Activated T-helper 17 cell treated with anti-CD3 and anti-CD28 coated beads, Interleukin-2, amount 50 U/mL, for 72 hours (primary cell): ENCODE measurements around the gene PNCK. TPM values are rescaled to one million over a fixed set of nuclear protein-coding genes. Genes with fewer than 3 reads are reported as not detected.
A peak's percentile ranks its signal among the peaks of the same experiment; 100 is the strongest.

Experiments
- ATAC-seq: fragments of 150-1000 bp; cut with Tn5 transposase; replicated peaks from 2 replicates; pipeline ENCODE4 v1.10.0; 2021; ENCODE audit warnings: mild to moderate bottlenecking, moderate library complexity
- H3K27ac Mint-ChIP-seq: one replicate; pipeline ENCODE4 v1.8.0; 2022; ENCODE audit warnings: mixed read lengths
- H3K27me3 Mint-ChIP-seq: one replicate; pipeline ENCODE4 v1.8.0; 2022; ENCODE audit warnings: mixed read lengths
- H3K36me3 Mint-ChIP-seq: one replicate; pipeline ENCODE4 v1.8.0; 2022; ENCODE audit warnings: low read depth, mild to moderate bottlenecking, mixed read lengths
- H3K4me1 Mint-ChIP-seq: one replicate; pipeline ENCODE4 v1.8.0; 2022; ENCODE audit warnings: mixed read lengths
- H3K4me3 Mint-ChIP-seq: one replicate; pipeline ENCODE4 v1.8.0; 2022; ENCODE audit warnings: mild to moderate bottlenecking, mixed read lengths
- H3K9me3 Mint-ChIP-seq: one replicate; pipeline ENCODE4 v1.8.0; 2022; ENCODE audit warnings: mixed read lengths
- total RNA-seq, 2 donors: library from RNA; stranded (reverse); gene quantifications; one replicate each; pipeline ENCODE4 v1.2.3, GENCODE V29; 2022

PNCK gene
- total RNA-seq, 2 donors from 2014 or later = 1.6 to 16.7 TPM

GRCh38 chrX:153667956-153668396, 5.6 kb downstream of the PNCK start:
- Mint-ChIP-seq H3K4me3 (peak overlapping the region; percentile 62), H3K4me1 (peaks cover 11% of the 10 kb centered on the region), H3K27ac (peak overlapping the region; percentile 66), H3K27me3 (peaks cover 4% of the 10 kb centered on the region), H3K36me3 (no peaks in the 10 kb centered on the region), H3K9me3 (no peaks in the 10 kb centered on the region)
- ATAC-seq = peak; percentile 85

GRCh38 chrX:153667281-153667955, 6.2 kb downstream of the PNCK start:
- no peaks in the 10 kb centered on the region for H3K27me3 Mint-ChIP-seq
- H3K9me3 Mint-ChIP-seq = no peaks in the 10 kb centered on the region
- H3K36me3 Mint-ChIP-seq = no peaks in the 10 kb centered on the region
- H3K4me1 Mint-ChIP-seq = peaks cover 7% of the 10 kb centered on the region
- ATAC-seq = peak; percentile 21
- peak overlapping the region; percentile 66 for H3K27ac Mint-ChIP-seq
- H3K4me3 Mint-ChIP-seq = peak overlapping the region; percentile 62

GRCh38 chrX:153665726-153666306, 7.8 kb downstream of the PNCK start:
- Mint-ChIP-seq H3K27ac (no peak overlapping the region), H3K36me3 (no peaks in the 10 kb centered on the region), H3K9me3 (no peaks in the 10 kb centered on the region), H3K27me3 (peaks cover 4% of the 10 kb centered on the region), H3K4me1 (peaks cover 7% of the 10 kb centered on the region), H3K4me3 (no peak overlapping the region)
- no peak for ATAC-seq

GRCh38 chrX:153662266-153662665, 11.3 kb downstream of the PNCK start:
- peaks cover 4% of the 10 kb centered on the region for H3K27me3 Mint-ChIP-seq
- no peak for ATAC-seq
- H3K4me1 Mint-ChIP-seq = no peaks in the 10 kb centered on the region
- no peak overlapping the region for H3K27ac Mint-ChIP-seq
- peak overlapping the region; percentile 33 for H3K4me3 Mint-ChIP-seq
- no peaks in the 10 kb centered on the region for H3K36me3 Mint-ChIP-seq
- no peaks in the 10 kb centered on the region for H3K9me3 Mint-ChIP-seq

GRCh38 chrX:153659268-153659667, 14.3 kb downstream of the PNCK start:
- no peaks in the 10 kb centered on the region for H3K9me3 Mint-ChIP-seq
- no peak overlapping the region for H3K27ac Mint-ChIP-seq
- H3K27me3 Mint-ChIP-seq = peaks cover 4% of the 10 kb centered on the region
- no peaks in the 10 kb centered on the region for H3K4me1 Mint-ChIP-seq
- no peak for ATAC-seq
- H3K36me3 Mint-ChIP-seq = no peaks in the 10 kb centered on the region
- no peak overlapping the region for H3K4me3 Mint-ChIP-seq

- Mint-ChIP-seq H3K27me3 (peaks cover 4% of the 10 kb centered on the region), H3K4me1 (no peaks in the 10 kb centered on the region), H3K4me3 (no peak overlapping the region), H3K27ac (no peak overlapping the region), H3K36me3 (no peaks in the 10 kb centered on the region), H3K9me3 (no peaks in the 10 kb centered on the region)
- no peak for ATAC-seq
These were observed 16.5 kb downstream of the PNCK start for GRCh38 chrX:153657161-153657560.

GRCh38 chrX:153653556-153653955, 20.1 kb downstream of the PNCK start:
- H3K27ac Mint-ChIP-seq = no peak overlapping the region
- H3K27me3 Mint-ChIP-seq = no peaks in the 10 kb centered on the region
- no peaks in the 10 kb centered on the region for H3K4me1 Mint-ChIP-seq
- no peak for ATAC-seq
- no peaks in the 10 kb centered on the region for H3K9me3 Mint-ChIP-seq
- H3K4me3 Mint-ChIP-seq = no peak overlapping the region
- H3K36me3 Mint-ChIP-seq = no peaks in the 10 kb centered on the region

- no peaks in the 10 kb centered on the region for H3K9me3 Mint-ChIP-seq
- no peaks in the 10 kb centered on the region for H3K27me3 Mint-ChIP-seq
- ATAC-seq = no peak
- H3K4me3 Mint-ChIP-seq = no peak overlapping the region
- no peaks in the 10 kb centered on the region for H3K4me1 Mint-ChIP-seq
- H3K36me3 Mint-ChIP-seq = no peaks in the 10 kb centered on the region
- H3K27ac Mint-ChIP-seq = no peak overlapping the region
These were observed 22.0 kb downstream of the PNCK start for GRCh38 chrX:153651540-153652079.

- peaks cover 3% of the 10 kb centered on the region for H3K27me3 Mint-ChIP-seq
- ATAC-seq = no peak
- H3K4me1 Mint-ChIP-seq = no peaks in the 10 kb centered on the region
- no peaks in the 10 kb centered on the region for H3K9me3 Mint-ChIP-seq
- no peak overlapping the region for H3K27ac Mint-ChIP-seq
- H3K4me3 Mint-ChIP-seq = no peak overlapping the region
- H3K36me3 Mint-ChIP-seq = no peaks in the 10 kb centered on the region
These were observed 22.7 kb downstream of the PNCK start for GRCh38 chrX:153650959-153651358.

- Mint-ChIP-seq H3K27ac (no peak overlapping the region), H3K4me3 (no peak overlapping the region), H3K27me3 (peaks cover 3% of the 10 kb centered on the region), H3K36me3 (no peaks in the 10 kb centered on the region), H3K4me1 (no peaks in the 10 kb centered on the region), H3K9me3 (no peaks in the 10 kb centered on the region)
- no peak for ATAC-seq
These were observed 23.5 kb downstream of the PNCK start for GRCh38 chrX:153649915-153650782.

GRCh38 chrX:153649178-153649914, 24.3 kb downstream of the PNCK start:
- Mint-ChIP-seq H3K9me3 (no peaks in the 10 kb centered on the region), H3K4me1 (no peaks in the 10 kb centered on the region), H3K36me3 (no peaks in the 10 kb centered on the region), H3K4me3 (no peak overlapping the region), H3K27ac (no peak overlapping the region), H3K27me3 (peaks cover 3% of the 10 kb centered on the region)
- peak; percentile 71 for ATAC-seq

- H3K4me1 Mint-ChIP-seq = no peaks in the 10 kb centered on the region
- ATAC-seq = no peak
- no peaks in the 10 kb centered on the region for H3K36me3 Mint-ChIP-seq
- no peaks in the 10 kb centered on the region for H3K9me3 Mint-ChIP-seq
- H3K4me3 Mint-ChIP-seq = no peak overlapping the region
- no peak overlapping the region for H3K27ac Mint-ChIP-seq
- H3K27me3 Mint-ChIP-seq = peaks cover 3% of the 10 kb centered on the region
These were observed 25.0 kb downstream of the PNCK start for GRCh38 chrX:153648358-153649177.

- Mint-ChIP-seq H3K36me3 (no peaks in the 10 kb centered on the region), H3K9me3 (no peaks in the 10 kb centered on the region), H3K27ac (no peak overlapping the region), H3K4me1 (no peaks in the 10 kb centered on the region), H3K4me3 (no peak overlapping the region), H3K27me3 (peaks cover 7% of the 10 kb centered on the region)
- ATAC-seq = no peak
These were observed 25.9 kb downstream of the PNCK start for GRCh38 chrX:153647461-153648357.
